Glutamatergic neuron (in vitro differentiated cells): ENCODE results near the gene USB1. TPM values are rescaled to one million over a fixed set of nuclear protein-coding genes. Genes with fewer than 3 reads are reported as not detected.

ENCODE experiments used
- DNase-seq: peaks from one replicate; pipeline ENCODE4 v3.0.0; 2022
- H3K27ac Mint-ChIP-seq: one replicate; pipeline ENCODE4 v1.8.0; 2020; ENCODE audit warnings: mild to moderate bottlenecking, mixed read lengths, inconsistent platforms; ENCODE audit not compliant: unreplicated experiment
- H3K27me3 Mint-ChIP-seq: one replicate; pipeline ENCODE4 v1.8.0; 2020; ENCODE audit warnings: mild to moderate bottlenecking, moderate library complexity, mixed read lengths, inconsistent platforms; ENCODE audit not compliant: unreplicated experiment
- H3K36me3 Mint-ChIP-seq: one replicate; pipeline ENCODE4 v1.8.0; 2020; ENCODE audit warnings: mild to moderate bottlenecking, mixed read lengths, inconsistent platforms; ENCODE audit not compliant: unreplicated experiment
- H3K4me1 Mint-ChIP-seq: one replicate; pipeline ENCODE4 v1.8.0; 2020; ENCODE audit warnings: mild to moderate bottlenecking, low read depth, mixed read lengths, inconsistent platforms; ENCODE audit not compliant: unreplicated experiment
- H3K4me3 Mint-ChIP-seq: one replicate; pipeline ENCODE4 v1.8.0; 2020; ENCODE audit warnings: mild to moderate bottlenecking, mixed read lengths, inconsistent platforms; ENCODE audit not compliant: unreplicated experiment
- H3K9me3 Mint-ChIP-seq: one replicate; pipeline ENCODE4 v1.8.0; 2020; ENCODE audit warnings: mild to moderate bottlenecking, moderate library complexity, mixed read lengths, inconsistent platforms; ENCODE audit not compliant: unreplicated experiment
- CTCF ChIP-seq: fragments of 200-600 bp; sonication (generic); IDR thresholded peaks from one replicate; pipeline ENCODE4 v1.5.0; 2021; ENCODE audit not compliant: partially characterized antibody, unreplicated experiment
- total RNA-seq: library from RNA; stranded (reverse); fragmentation: NEBNext Ultra II Directional; extraction: Animal tissue kit (Norgen Biotek cat#: 25700); gene quantifications from one replicate; pipeline ENCODE4 v1.2.1, GENCODE V29; 2021; ENCODE audit not compliant: unreplicated experiment

Gene USB1
- total RNA-seq, 1 donor from 2014 or later = 107 TPM

DNA sequence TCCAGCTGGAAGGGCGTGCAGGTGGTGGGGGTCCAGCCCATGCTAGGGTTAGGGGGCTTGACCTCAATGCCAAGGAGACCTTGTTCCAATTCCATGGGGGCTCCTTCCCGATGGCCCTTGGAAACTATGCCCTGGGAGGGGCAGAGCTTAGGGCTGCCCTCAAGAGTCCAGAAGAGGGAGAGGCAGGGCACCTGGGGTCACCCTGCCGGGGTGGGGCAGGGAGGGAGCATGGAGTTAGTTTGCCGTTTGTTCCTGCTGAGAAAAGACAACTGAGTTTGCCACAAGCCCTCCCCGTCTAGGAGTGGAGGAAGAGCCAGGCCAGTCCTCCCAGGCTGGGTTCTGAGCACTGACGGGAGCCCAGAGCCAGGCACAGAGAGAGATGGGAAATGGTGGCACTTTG lies 45.7 kb downstream of the USB1 start:
- peaks cover 3% of the 10 kb centered on the region for H3K9me3 Mint-ChIP-seq
- H3K27ac Mint-ChIP-seq = no peak overlapping the region
- TF ChIP-seq CTCF = no peak
- no peak for DNase-seq
- H3K27me3 Mint-ChIP-seq = peaks cover 5% of the 10 kb centered on the region
- H3K4me1 Mint-ChIP-seq = no peaks in the 10 kb centered on the region
- H3K4me3 Mint-ChIP-seq = no peak overlapping the region
- H3K36me3 Mint-ChIP-seq = no peaks in the 10 kb centered on the region

GRCh38 chr16:58047557-58048348 lies 46.5 kb downstream of the USB1 start:
- H3K27me3 Mint-ChIP-seq = peaks cover 5% of the 10 kb centered on the region
- peaks cover 3% of the 10 kb centered on the region for H3K9me3 Mint-ChIP-seq
- no peak for DNase-seq
- no peak overlapping the region for H3K4me3 Mint-ChIP-seq
- TF ChIP-seq CTCF = no peak
- no peaks in the 10 kb centered on the region for H3K4me1 Mint-ChIP-seq
- no peaks in the 10 kb centered on the region for H3K36me3 Mint-ChIP-seq
- H3K27ac Mint-ChIP-seq = no peak overlapping the region

- no peak for DNase-seq
- Mint-ChIP-seq H3K27ac (no peak overlapping the region), H3K4me3 (no peak overlapping the region), H3K9me3 (peaks cover 3% of the 10 kb centered on the region), H3K36me3 (no peaks in the 10 kb centered on the region), H3K27me3 (peaks cover 4% of the 10 kb centered on the region), H3K4me1 (no peaks in the 10 kb centered on the region)
- no peak for TF ChIP-seq CTCF
Observed at GRCh38 chr16:58048494-58049231, 47.5 kb downstream of the USB1 start.

GRCh38 chr16:58049232-58050185 lies 48.3 kb downstream of the USB1 start:
- H3K36me3 Mint-ChIP-seq = no peaks in the 10 kb centered on the region
- H3K4me1 Mint-ChIP-seq = no peaks in the 10 kb centered on the region
- H3K4me3 Mint-ChIP-seq = no peak overlapping the region
- no peak for TF ChIP-seq CTCF
- DNase-seq = no peak
- peak overlapping the region; percentile 9 for H3K27ac Mint-ChIP-seq
- H3K27me3 Mint-ChIP-seq = peaks cover 4% of the 10 kb centered on the region
- H3K9me3 Mint-ChIP-seq = peaks cover 1% of the 10 kb centered on the region
